Measurements from ENCODE around the gene FOXI1.
A peak's percentile ranks its signal among the peaks of the same experiment; 100 is the strongest.
"Not testable (repeated sequence)": the region's sequence is repeated elsewhere in the genome, so short reads cannot be mapped to it uniquely, and the experiment has no call there.

The FOXI1 gene

DNA sequence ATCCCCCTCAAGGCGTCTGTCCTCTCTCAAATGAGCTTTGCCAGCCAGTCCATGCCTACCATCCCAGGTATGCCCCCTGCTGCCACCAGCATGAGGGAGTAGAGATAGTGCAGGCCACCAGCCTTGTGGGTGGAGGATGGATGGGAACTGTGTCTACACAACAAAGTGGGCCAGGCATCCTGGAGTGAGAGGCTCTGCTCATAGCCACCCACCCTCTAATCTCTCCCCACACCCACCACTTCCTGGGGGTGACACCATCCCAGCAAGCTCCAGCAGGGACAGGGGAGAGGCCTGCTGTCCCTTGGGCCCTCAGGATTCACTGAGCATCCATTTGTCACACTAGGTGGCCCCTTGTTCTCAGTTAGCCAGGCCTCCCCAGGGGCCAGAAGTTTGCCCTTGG lies 25.5 kb upstream of the FOXI1 start:
- H3K4me3 Mint-ChIP-seq: no peak overlapping the region
- DNase-seq (no peak), ATAC-seq (no peak)
- peaks cover 0 to 6% of the 10 kb centered on the region in 2 donors for H3K9me3 Mint-ChIP-seq
- H3K27me3 Mint-ChIP-seq: no peaks in the 10 kb centered on the region
- peak overlapping the region in 1 of 2 donors; percentile 27 for H3K27ac Mint-ChIP-seq
- H3K4me1 Mint-ChIP-seq: peaks cover 17% of the 10 kb centered on the region

DNA sequence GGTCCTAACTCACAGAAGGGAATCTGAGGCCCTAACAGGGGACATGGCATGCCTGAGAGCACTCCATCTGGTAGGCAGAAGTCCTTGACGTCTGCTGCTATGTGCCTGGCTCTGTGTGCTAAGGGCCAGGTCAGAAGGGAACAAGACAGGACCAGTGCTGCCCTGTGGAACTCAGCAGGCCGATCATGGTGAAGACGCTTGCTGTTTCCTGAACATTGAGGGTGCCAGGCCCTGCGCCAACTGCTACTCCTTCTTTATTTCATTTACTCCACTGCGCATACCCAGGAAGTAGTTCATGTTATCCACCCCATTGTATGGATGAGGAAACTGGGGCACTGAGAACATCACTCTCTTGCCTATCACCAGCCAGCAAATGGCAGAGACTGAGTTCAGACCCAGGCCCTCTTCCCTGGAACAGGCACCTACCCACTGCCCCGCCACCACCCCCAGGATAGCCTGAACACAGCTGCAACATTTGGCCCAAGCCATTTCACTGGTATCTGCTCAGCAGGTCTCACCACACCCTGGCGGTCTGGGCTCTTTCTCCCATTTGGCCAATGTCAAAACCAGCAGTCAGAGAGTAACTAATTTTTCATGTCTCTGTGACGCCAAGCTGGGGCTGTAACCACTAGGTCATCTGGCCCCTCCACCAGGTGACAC lies 24.8 kb upstream of the FOXI1 start:
- Mint-ChIP-seq H3K27ac (peak overlapping the region in 1 of 2 donors; percentile 54), H3K27me3 (no peaks in the 10 kb centered on the region), H3K9me3 (peaks cover 0 to 11% of the 10 kb centered on the region in 2 donors), H3K4me3 (no peak overlapping the region), H3K4me1 (peaks cover 17% of the 10 kb centered on the region)
- ATAC-seq (no peak), DNase-seq (no peak)

DNA sequence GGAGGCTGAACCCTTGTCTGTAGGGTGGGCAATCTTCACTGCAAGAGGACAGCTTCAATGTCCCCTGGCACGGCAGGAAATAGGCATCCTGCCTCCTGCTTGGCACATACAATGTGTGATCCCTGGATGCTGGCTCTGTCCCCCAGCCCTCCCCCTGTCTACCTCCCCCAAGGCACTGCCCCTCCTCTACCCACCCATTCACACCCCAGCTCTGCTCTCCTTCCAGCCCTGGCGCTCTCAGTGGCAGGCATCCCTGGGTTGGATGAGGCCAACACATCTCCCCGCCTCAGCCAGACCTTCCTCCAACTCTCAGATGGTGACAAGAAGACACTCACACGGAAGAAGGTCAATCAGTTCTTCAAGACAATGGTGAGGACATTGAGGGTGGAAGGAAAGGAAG lies 24.1 kb upstream of the FOXI1 start:
- Mint-ChIP-seq H3K4me1 (peaks cover 15% of the 10 kb centered on the region), H3K27ac (no peak overlapping the region), H3K9me3 (peaks cover 0 to 11% of the 10 kb centered on the region in 2 donors), H3K4me3 (no peak overlapping the region), H3K27me3 (no peaks in the 10 kb centered on the region)
- ATAC-seq (no peak), DNase-seq (no peak)

DNA sequence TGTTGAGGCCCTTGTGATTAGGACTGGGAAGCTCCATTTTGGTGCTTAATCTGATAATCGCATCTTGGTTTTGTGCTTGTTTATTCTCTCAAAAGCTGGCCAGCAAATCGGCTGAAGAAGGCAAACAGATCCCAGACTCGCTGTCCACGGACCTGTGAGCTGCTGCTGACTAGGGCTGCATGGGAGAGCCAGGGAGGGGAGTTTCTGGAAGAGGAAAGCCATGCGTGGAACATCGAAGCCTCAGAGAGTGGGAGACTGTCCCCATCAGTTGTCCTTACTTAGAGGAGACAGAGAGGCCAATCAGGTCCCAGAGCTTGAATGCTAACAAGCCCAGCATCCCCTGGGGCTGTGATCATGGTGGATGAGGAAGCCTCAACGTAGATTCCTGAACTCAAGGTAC lies 23.0 kb upstream of the FOXI1 start:
- Mint-ChIP-seq H3K4me3 (no peak overlapping the region), H3K4me1 (peaks cover 7% of the 10 kb centered on the region), H3K27me3 (no peaks in the 10 kb centered on the region), H3K27ac (peak overlapping the region in 1 of 2 donors; percentile 60), H3K9me3 (peaks cover 0 to 11% of the 10 kb centered on the region in 2 donors)
- no peak for ATAC-seq
- no peak for DNase-seq

DNA sequence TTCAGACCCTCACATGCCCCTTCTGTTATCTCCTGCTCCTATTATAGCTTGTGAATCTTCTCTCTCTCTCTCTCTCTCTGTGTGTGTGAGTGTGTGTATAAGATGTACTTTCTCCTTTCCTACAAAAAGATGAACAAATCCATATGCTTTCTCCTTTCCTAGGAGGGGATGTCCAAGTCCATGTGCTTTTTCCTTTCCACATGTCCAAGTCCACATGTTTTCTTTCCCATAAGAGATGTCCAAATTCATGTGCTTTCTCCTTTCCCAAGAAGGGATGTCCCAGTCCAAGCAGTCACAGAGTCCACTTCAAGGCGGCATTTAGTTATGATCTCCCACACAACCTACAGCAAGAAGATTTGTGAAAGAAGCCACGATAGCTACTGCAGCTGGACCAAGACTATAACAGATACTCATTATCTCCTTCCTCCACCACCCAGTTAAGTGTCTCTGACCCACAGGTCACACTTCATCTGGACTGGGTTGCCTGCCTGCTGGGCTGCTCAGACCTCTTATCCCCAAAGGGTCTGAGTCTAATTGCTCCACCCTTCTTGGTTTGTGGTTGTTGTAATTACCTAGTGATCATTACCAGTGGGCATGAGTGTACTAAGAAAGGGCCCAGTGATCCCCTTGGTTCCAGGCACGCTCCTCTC lies 18.4 kb upstream of the FOXI1 start:
- no peaks in the 10 kb centered on the region for H3K27me3 Mint-ChIP-seq
- peak overlapping the region; percentile 5 to 55 for H3K27ac Mint-ChIP-seq
- no peaks in the 10 kb centered on the region for H3K4me1 Mint-ChIP-seq
- ATAC-seq: no peak
- no peak for DNase-seq
- H3K9me3 Mint-ChIP-seq: peaks cover 0 to 11% of the 10 kb centered on the region in 2 donors
- no peak overlapping the region for H3K4me3 Mint-ChIP-seq

DNA sequence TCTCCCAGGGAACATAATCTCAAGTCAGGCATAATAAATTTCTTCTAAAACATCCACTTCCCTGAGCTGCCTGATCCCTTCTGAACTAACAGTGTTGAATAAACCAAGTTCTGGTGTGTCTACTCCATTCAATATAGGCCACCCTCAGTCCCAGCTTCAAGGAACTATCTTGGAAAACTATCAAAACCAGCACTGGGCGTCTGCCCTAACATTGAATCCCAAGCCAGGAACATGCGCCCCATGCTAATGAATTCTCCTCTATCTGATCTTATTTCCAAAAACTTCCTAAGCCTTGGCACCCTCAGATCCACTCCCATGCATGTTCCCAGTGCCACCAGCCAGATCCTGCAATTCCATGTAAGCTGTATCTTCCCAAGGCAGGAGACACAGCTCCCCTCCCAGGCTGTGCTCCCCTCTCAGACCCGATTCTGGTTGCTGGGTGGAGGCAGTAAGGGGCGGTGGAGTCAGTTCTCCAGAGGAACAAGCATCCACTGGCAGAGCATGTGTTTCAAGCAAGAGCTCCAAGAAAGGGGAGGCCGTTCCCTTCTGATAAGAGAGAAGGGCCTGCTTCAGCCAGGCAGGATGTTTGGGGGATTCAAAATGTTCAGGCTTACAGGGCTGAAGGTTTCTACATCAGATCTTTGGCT lies 13.1 kb upstream of the FOXI1 start:
- peaks cover 16% of the 10 kb centered on the region for H3K27me3 Mint-ChIP-seq
- DNase-seq: no peak
- no peaks in the 10 kb centered on the region for H3K4me1 Mint-ChIP-seq
- H3K9me3 Mint-ChIP-seq: no peaks in the 10 kb centered on the region
- no peak for ATAC-seq
- no peak overlapping the region for H3K4me3 Mint-ChIP-seq
- no peak overlapping the region for H3K27ac Mint-ChIP-seq

DNA sequence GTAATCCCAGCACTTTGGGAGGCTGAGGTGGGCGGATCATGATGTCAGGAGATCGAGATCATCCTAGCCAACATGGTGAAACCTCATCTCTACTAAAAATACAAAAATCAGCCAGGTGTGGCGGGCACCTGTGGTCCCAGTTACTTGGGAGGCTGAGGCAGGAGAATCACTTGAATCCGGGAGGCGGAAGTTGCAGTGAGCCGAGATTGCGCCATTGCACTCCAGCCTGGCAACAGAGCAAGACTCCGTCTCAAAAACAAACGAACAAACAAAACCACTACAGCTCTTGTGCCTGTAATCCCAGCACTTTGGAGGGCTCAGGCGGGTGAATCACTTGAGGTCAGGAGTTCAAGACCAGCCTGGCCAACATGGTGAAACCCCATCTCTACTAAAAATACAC lies 11.4 kb upstream of the FOXI1 start:
- H3K4me3 Mint-ChIP-seq, ATAC-seq, H3K27ac Mint-ChIP-seq, DNase-seq, H3K4me1 Mint-ChIP-seq, H3K9me3 Mint-ChIP-seq: not testable (repeated sequence)
- peaks cover 23% of the 10 kb centered on the region for H3K27me3 Mint-ChIP-seq

DNA sequence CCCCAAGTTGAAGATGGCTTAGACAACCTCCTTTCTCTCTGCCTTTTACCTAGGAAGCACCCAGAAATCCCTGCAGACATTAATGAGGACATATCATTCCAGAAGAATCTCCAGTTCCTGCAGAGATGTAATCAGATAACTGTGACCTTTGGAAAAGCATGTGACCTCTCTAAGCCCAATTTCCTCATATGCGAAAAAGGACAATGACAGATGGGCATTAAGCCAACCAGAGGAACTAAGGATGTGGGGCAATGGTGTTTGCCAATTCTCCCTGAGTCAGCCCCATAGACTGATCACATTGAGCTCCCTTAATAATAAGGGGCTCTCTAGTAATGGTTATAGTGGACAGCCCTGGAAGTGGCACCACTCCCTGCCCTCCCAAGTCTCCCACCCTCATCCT lies 10.1 kb upstream of the FOXI1 start:
- no peak for DNase-seq
- ATAC-seq: no peak
- Mint-ChIP-seq H3K27ac (peak overlapping the region in 1 of 2 donors; percentile 64), H3K9me3 (no peaks in the 10 kb centered on the region), H3K4me1 (peaks cover 7% of the 10 kb centered on the region), H3K27me3 (peaks cover 31% of the 10 kb centered on the region), H3K4me3 (no peak overlapping the region)

DNA sequence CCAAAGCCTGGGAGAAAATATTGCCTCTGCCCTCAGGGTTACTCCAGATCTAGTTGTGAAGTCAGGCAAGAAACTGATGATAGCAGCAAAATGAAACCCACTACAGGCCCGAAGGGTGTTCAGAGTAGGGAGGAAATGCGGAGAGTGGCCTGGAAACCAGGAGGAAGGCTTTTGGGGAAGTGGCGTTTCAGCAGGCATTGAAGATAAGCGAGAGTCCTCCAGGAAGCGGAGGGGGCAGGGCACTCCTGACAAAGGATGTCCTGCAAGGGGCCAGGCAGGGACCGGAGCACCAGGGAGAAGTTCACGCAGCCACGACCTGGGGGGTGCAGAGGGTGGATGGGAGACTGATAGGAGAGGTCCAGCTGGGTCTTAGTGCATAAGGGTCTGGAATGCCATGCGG lies 7.8 kb upstream of the FOXI1 start:
- ATAC-seq (no peak), DNase-seq (no peak)
- Mint-ChIP-seq H3K4me3 (no peak overlapping the region), H3K27me3 (peaks cover 31% of the 10 kb centered on the region), H3K9me3 (no peaks in the 10 kb centered on the region), H3K27ac (peak overlapping the region in 1 of 2 donors; percentile 54), H3K4me1 (peaks cover 7% of the 10 kb centered on the region)

DNA sequence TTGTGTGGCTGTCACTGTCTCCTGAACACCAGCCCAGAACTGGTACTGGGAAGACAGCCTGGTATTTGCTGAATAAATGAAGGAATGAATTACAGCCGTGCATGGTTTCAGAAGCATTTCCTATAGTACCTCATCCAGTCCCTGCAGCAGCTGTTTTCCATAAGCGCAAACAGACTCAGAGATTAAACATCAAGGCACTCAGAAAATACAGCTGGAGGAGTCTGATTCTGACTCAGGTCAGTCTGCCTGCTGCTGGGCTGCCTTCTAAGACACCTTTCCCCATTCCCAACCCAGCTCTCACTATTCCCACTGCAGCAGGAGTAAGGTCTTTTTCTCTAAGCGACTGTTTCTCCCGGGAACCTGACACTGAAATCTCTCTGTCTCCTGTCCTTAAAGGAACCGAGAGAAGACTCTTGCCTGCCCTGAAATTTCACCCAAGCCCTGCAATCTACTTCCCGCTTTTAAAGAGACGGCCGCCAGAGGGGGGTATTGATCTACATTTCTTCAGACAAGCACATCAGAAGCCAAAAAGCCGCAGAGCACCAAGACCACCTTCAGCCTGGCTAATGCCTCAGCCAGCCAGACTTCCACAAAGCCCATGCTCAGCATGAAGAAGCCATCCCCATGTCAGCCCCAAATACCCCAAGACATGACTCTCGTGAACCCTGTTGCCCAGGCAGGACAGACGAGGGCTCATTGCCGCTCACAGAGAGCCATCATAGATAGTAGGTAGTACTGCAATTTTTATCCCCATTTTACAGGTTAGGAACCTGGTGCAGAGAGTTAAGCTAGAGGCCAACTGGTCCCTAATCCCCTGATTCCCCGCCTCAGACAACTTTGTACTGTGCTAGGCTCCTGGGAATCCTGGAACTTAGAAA lies 5.4 kb upstream of the FOXI1 start:
- peak; percentile 52 for ATAC-seq
- H3K9me3 Mint-ChIP-seq: no peaks in the 10 kb centered on the region
- H3K27me3 Mint-ChIP-seq: peaks cover 31% of the 10 kb centered on the region
- no peak overlapping the region for H3K4me3 Mint-ChIP-seq
- H3K4me1 Mint-ChIP-seq: peaks cover 7% of the 10 kb centered on the region
- peak; percentile 61 for DNase-seq
- H3K27ac Mint-ChIP-seq: no peak overlapping the region

DNA sequence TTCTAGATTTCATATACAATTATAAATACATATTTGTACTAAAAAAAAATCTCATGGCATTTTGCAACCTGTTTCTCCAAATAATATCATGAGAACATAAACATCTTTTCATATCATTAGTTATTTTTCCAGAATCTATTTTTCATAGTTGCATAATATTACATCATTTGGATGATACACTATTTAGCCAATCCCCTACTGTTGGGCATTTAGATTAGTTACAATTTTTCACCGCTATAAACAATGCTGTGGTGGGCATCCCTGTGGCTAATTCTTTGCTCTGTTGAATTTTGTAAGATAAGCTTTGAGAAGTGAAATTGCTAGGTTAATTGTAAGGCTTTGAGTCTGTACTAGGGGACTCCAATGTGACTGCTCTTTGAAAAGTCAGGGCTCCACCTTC lies 2.2 kb upstream of the FOXI1 start:
- no peak overlapping the region for H3K4me3 Mint-ChIP-seq
- ATAC-seq (no peak), DNase-seq (no peak)
- no peaks in the 10 kb centered on the region for H3K9me3 Mint-ChIP-seq
- peaks cover 11% of the 10 kb centered on the region for H3K4me1 Mint-ChIP-seq
- H3K27me3 Mint-ChIP-seq: peaks cover 28% of the 10 kb centered on the region
- no peak overlapping the region for H3K27ac Mint-ChIP-seq

DNA sequence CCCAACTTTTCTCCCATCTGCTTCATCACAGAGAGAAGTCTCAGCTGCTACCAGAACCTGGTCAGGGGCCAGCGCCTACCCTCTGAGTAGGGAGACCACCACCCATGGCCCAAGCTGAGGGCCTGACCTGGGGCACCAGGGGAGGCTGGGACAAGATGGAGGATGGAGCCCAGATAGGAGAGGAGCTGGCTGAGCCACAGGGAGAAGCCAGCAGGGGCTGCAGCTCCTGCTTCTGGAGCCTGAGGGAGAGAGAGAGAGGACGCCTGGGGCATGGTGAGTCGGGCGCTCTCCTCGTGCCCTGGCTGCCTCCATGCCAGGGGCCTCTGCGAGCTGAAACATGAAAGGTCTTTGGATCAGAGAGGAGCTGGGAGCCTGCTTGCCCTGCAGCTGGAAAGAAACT lies 1.4 kb upstream of the FOXI1 start:
- Mint-ChIP-seq H3K27ac (no peak overlapping the region), H3K4me1 (peaks cover 11% of the 10 kb centered on the region), H3K27me3 (peaks cover 28% of the 10 kb centered on the region), H3K9me3 (no peaks in the 10 kb centered on the region), H3K4me3 (no peak overlapping the region)
- DNase-seq: no peak
- no peak for ATAC-seq

DNA sequence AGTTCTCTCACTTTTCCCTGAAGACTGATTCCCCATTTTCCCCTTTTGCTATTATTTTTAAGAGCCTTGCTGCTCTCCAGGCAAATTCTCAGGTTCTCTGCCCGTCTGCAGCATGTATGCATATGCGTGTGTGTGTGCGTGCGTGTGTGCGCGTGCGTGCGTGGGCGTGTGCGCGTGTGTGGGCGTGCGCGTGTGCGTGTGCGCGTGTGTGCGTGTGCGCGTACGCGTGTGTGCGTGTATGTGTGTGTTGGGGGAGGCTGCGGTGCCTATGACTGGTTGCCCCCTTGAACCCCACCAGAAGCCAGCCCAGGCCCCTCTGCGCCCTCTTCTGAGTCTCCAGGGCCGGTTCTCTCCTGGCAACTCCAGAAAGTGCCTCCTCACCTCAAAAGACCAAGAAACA lies 987 bp upstream of the FOXI1 start:
- DNase-seq (no peak), ATAC-seq (no peak)
- Mint-ChIP-seq H3K27me3 (peaks cover 28% of the 10 kb centered on the region), H3K4me3 (no peak overlapping the region), H3K27ac (no peak overlapping the region), H3K9me3 (no peaks in the 10 kb centered on the region), H3K4me1 (peaks cover 11% of the 10 kb centered on the region)

DNA sequence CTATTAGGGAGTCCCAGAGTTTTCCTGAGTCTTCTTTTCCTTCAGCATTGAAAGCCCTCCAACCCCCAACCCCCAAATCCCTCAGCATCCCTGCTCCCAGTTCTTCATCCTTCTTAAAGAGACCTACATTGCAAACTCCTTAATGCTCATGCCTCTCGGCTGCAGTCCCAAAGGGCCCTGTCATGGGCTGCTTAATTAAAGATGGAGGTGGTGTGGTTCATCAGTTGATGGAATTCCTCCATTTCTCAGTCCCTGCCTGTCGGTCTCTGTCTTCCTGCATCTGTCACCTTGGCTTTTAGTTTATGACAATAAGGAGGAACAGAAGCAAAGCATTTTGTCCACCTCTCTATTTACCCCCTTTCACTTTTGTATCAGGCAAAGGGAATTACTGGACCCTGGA lies 2.0 kb downstream of the FOXI1 start:
- ATAC-seq (no peak), DNase-seq (no peak)
- peaks cover 20% of the 10 kb centered on the region for H3K27me3 Mint-ChIP-seq
- no peaks in the 10 kb centered on the region for H3K9me3 Mint-ChIP-seq
- peaks cover 4% of the 10 kb centered on the region for H3K4me1 Mint-ChIP-seq
- no peak overlapping the region for H3K27ac Mint-ChIP-seq
- H3K4me3 Mint-ChIP-seq: no peak overlapping the region

DNA sequence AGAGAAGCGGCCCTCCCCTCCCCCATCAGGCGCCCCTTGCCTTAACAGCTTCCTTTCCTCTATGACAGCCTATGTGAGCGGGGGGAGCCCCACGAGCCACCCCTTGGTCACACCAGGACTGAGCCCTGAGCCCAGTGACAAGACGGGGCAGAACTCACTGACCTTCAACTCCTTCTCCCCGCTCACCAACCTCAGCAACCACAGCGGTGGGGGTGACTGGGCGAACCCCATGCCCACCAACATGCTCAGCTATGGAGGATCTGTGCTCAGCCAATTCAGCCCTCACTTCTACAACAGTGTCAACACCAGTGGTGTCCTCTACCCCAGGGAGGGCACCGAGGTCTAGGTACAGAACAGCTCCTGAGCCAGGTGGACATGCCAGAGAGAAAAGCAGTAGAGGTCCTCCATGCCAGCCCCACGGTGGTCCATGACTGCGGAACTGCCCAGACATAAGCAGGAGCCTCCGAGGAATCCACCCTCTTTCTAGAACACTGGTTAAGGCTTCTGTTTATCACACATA lies 2.6 kb downstream of the FOXI1 start:
- H3K4me3 Mint-ChIP-seq: no peak overlapping the region
- ATAC-seq (peak; percentile 35), DNase-seq (no peak)
- peaks cover 4% of the 10 kb centered on the region for H3K4me1 Mint-ChIP-seq
- no peaks in the 10 kb centered on the region for H3K9me3 Mint-ChIP-seq
- H3K27me3 Mint-ChIP-seq: peaks cover 20% of the 10 kb centered on the region
- no peak overlapping the region for H3K27ac Mint-ChIP-seq
